Neutrophil (primary cell): ENCODE measurements around the gene NRG3.

Experiments used
- H3K27ac ChIP-seq: fragments of 200-600 bp; sonication (generic); 2 replicates; pipeline ENCODE4 v1.5.1; 2016; ENCODE audit warnings: mild to moderate bottlenecking, moderate library complexity
- H3K27me3 ChIP-seq: fragments of 200-600 bp; sonication (generic); 2 replicates; pipeline ENCODE4 v1.6.0; 2016; ENCODE audit warnings: mild to moderate bottlenecking
- H3K36me3 ChIP-seq: fragments of 200-600 bp; sonication (generic); 2 replicates; pipeline ENCODE4 v1.5.1; 2017
- H3K4me1 ChIP-seq, 2 experiments: fragments of 200-600 bp in 1 of 2; sonication (generic) in 1 of 2; 1 replicate in 1 of 2; 2 replicates in 1 of 2; pipeline versions ENCODE4 v1.5.1 to v1.6.1; 2013 to 2016; ENCODE audit warnings: low read depth in 1 of 2, low read length in 1 of 2, mild to moderate bottlenecking in 1 of 2, moderate library complexity in 1 of 2; ENCODE audit not compliant: control insufficient read depth in 1 of 2, insufficient read depth in 1 of 2
- H3K4me3 ChIP-seq, 2 experiments: fragments of 200-600 bp in 1 of 2; sonication (generic) in 1 of 2; 1 replicate in 1 of 2; 2 replicates in 1 of 2; pipeline ENCODE4 v1.5.1; 2013 to 2016; ENCODE audit warnings: low read depth in 1 of 2, low read length in 1 of 2, mild to moderate bottlenecking in 1 of 2, moderate library complexity in 1 of 2
- H3K9me3 ChIP-seq: fragments of 200-600 bp; sonication (generic); 2 replicates; pipeline ENCODE4 v1.5.1; 2016
- TF ChIP-seq, protein P1 (sequence below): fragments of 200-600 bp; sonication (generic); IDR thresholded peaks from 2 replicates; pipeline ENCODE4 v1.5.1; 2016; ENCODE audit warnings: antibody characterized with exemption

The NRG3 gene

DNA sequence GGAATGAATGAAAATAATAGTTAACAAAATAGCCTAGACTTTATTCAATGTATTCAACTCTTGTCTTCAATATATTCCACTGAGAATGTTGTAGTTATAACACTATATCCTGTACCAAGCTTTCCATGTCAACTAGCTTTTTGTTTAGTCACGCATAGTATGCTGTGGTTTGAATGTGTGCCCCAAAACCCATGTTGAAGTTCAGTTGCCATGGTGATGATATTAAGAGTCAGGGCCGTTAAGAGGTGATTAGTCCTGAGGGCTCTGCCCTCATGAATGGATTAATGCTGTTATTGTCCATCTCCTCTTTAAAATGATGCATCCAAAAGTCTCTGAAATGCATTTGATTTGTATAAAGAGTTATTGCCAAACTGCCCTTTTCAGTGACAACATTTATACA lies 887.6 kb downstream of the NRG3 start:
- TF ChIP-seq, protein P1, sequence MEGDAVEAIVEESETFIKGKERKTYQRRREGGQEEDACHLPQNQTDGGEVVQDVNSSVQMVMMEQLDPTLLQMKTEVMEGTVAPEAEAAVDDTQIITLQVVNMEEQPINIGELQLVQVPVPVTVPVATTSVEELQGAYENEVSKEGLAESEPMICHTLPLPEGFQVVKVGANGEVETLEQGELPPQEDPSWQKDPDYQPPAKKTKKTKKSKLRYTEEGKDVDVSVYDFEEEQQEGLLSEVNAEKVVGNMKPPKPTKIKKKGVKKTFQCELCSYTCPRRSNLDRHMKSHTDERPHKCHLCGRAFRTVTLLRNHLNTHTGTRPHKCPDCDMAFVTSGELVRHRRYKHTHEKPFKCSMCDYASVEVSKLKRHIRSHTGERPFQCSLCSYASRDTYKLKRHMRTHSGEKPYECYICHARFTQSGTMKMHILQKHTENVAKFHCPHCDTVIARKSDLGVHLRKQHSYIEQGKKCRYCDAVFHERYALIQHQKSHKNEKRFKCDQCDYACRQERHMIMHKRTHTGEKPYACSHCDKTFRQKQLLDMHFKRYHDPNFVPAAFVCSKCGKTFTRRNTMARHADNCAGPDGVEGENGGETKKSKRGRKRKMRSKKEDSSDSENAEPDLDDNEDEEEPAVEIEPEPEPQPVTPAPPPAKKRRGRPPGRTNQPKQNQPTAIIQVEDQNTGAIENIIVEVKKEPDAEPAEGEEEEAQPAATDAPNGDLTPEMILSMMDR: no peak
- no peaks in the 10 kb centered on the region for H3K27me3 ChIP-seq
- H3K27ac ChIP-seq: no peak overlapping the region
- H3K4me3 ChIP-seq: no peak overlapping the region
- H3K4me1 ChIP-seq: no peaks in the 10 kb centered on the region
- no peaks in the 10 kb centered on the region for H3K36me3 ChIP-seq
- H3K9me3 ChIP-seq: no peaks in the 10 kb centered on the region

DNA sequence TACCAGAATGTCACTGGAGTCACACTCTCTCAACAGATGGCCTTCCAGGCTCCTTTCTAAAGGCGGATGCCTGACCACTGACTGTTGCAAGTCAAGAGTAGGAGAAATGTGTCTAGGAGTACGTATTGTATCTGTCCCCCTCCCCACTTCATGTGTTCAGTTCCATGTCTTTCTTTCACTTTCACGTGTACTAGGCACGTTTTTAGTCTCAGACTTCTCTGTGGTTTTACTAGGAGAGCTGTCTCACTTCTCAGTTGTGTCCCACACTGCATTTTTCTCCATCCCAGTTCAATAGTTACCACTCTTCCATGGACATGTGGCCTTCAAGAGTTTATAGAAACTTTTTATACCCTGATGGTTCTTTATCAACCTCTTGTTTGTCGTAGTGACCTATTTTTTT lies 893.0 kb downstream of the NRG3 start:
- no peaks in the 10 kb centered on the region for H3K27me3 ChIP-seq
- H3K9me3 ChIP-seq: no peaks in the 10 kb centered on the region
- no peaks in the 10 kb centered on the region for H3K36me3 ChIP-seq
- H3K27ac ChIP-seq: no peak overlapping the region
- no peaks in the 10 kb centered on the region for H3K4me1 ChIP-seq
- TF ChIP-seq, protein P1: no peak
- H3K4me3 ChIP-seq: no peak overlapping the region

DNA sequence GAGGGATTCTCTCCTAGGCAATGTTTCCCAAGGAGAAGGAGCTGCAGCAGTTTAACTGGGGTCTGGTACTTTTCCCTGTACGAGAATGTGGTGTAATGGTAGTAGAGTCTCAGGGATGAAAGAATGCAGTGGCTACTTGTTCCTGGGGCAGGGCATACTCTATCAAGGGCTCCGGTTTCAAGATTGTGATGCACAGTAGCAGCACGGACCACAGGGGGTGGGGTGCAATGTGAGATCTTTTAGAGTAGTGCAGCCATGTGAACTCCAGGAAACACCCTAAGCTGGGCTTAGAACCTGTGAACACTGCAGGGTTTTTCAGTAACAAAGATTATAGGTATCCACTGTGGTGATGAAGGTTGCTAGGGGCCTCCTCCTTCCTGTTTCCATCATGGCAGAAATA lies 903.9 kb downstream of the NRG3 start:
- H3K36me3 ChIP-seq: no peaks in the 10 kb centered on the region
- no peaks in the 10 kb centered on the region for H3K27me3 ChIP-seq
- H3K4me1 ChIP-seq: no peaks in the 10 kb centered on the region
- TF ChIP-seq, protein P1: no peak
- H3K9me3 ChIP-seq: no peaks in the 10 kb centered on the region
- H3K27ac ChIP-seq: no peak overlapping the region
- H3K4me3 ChIP-seq: no peak overlapping the region

DNA sequence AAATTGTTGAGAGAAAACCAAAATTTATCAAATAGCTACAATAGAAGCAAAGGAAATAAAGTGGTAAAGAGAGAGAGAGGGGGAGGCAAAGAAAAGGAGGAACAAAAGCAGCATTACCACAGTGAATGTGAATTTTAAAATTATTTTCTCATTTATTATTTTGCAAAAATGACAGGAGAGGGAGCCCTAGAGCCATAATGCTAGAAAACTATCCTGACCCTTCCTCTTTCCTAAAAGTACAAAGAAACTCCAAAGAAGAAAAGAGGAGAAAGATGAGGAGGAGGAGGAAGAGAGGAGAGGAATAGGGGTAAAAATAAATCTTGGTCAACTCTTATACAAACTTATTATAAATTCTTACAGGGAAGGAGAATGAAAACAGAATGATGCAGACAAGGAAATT lies 921.5 kb downstream of the NRG3 start:
- TF ChIP-seq, protein P1: no peak
- H3K36me3 ChIP-seq: no peaks in the 10 kb centered on the region
- H3K27me3 ChIP-seq: no peaks in the 10 kb centered on the region
- no peak overlapping the region for H3K4me3 ChIP-seq
- H3K9me3 ChIP-seq: no peaks in the 10 kb centered on the region
- H3K4me1 ChIP-seq: no peaks in the 10 kb centered on the region
- H3K27ac ChIP-seq: no peak overlapping the region

DNA sequence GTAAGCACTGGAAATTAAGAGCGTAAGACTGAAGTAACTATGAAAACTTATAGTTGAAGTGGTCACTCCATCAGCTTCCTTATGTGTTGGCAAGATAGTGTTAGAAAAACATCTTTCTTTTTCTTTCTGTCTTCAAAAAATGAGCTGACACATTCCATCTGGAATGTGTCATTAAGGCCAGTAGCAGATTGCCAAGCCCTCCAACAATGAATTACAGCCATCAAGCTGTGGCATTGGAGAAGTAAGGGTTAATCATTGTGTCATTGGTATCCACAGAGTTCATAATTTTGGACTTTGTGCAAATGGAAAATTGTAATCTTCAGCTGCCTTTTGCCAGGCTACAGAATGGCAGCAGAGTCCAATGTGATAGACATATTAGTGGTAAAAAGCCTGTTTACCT lies 926.3 kb downstream of the NRG3 start:
- H3K4me1 ChIP-seq: no peaks in the 10 kb centered on the region
- no peaks in the 10 kb centered on the region for H3K9me3 ChIP-seq
- no peaks in the 10 kb centered on the region for H3K36me3 ChIP-seq
- TF ChIP-seq, protein P1: no peak
- no peak overlapping the region for H3K27ac ChIP-seq
- H3K27me3 ChIP-seq: no peaks in the 10 kb centered on the region
- no peak overlapping the region for H3K4me3 ChIP-seq

DNA sequence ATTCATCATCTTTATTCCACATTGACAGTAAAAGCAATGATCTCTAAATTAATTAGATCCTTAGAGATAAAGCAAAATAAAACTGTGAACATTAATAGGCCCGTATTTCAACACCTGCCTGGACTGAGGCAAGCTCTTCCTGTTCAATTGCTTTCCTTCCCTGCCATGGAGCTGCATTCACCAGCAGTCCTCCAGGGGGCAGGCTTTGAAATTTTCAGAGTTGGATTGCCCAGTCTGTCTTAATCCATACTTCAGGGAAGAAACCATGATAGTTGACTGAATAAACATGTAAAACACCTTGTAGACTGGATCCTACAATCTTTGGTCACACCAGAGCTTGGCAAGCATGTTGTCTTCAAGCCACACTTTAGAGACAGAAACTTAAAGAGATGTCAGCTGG lies 936.6 kb downstream of the NRG3 start:
- Histone ChIP-seq H3K36me3 (no peaks in the 10 kb centered on the region), H3K27me3 (no peaks in the 10 kb centered on the region), H3K9me3 (no peaks in the 10 kb centered on the region), H3K27ac (no peak overlapping the region), H3K4me1 (no peaks in the 10 kb centered on the region), H3K4me3 (no peak overlapping the region)
- TF ChIP-seq, protein P1: no peak
